Transverse colon (tissue), 4 donors: Measurements from ENCODE around the gene PDE8B.

Experiments used
- POLR2A ChIP-seq: fragments of 450-650 bp; IDR thresholded peaks from one replicate; pipeline ENCODE4 v1.6.1; 2016; ENCODE audit warnings: antibody characterized with exemption, mild to moderate bottlenecking, moderate library complexity
- POLR2AphosphoS5 ChIP-seq, 3 donors: sonication (generic); formaldehyde crosslinking; IDR thresholded peaks; one replicate each; pipeline ENCODE4 v1.6.1; 2016; ENCODE audit warnings: antibody characterized with exemption in 3 of 3
- TF ChIP-seq, protein P1 (sequence below), 5 experiments: fragments of 200-600 bp in 3 of 5; fragments of 450-650 bp in 2 of 5; sonication (generic) in 3 of 5; IDR thresholded peaks; 1 replicate in 2 of 5; 2 replicates in 3 of 5; pipeline ENCODE4 v1.5.1; 2016 to 2017; ENCODE audit warnings: antibody characterized with exemption in 5 of 5, inconsistent platforms in 3 of 5, mild to moderate bottlenecking in 2 of 5, moderate library complexity in 1 of 5

DNA sequence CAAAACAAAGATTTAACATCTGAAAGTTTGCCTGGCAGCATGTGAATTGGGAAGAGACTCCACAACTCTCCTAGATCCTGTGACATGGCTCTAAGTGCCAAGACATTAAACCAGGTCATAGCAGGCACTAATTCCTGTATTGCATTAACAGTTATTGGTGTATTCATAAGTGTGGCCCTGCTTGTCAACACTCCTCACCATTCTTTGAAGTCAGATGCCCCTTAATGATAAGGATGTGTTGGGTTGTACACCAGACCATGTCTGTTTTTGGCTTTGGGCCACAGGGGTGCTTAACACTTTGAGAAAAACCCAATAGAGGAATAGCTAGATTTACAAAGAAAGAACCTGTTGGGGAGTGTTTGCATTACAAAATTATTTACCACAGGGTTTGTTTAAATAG lies 43.4 kb upstream of the PDE8B start:
- TF ChIP-seq, protein P1, sequence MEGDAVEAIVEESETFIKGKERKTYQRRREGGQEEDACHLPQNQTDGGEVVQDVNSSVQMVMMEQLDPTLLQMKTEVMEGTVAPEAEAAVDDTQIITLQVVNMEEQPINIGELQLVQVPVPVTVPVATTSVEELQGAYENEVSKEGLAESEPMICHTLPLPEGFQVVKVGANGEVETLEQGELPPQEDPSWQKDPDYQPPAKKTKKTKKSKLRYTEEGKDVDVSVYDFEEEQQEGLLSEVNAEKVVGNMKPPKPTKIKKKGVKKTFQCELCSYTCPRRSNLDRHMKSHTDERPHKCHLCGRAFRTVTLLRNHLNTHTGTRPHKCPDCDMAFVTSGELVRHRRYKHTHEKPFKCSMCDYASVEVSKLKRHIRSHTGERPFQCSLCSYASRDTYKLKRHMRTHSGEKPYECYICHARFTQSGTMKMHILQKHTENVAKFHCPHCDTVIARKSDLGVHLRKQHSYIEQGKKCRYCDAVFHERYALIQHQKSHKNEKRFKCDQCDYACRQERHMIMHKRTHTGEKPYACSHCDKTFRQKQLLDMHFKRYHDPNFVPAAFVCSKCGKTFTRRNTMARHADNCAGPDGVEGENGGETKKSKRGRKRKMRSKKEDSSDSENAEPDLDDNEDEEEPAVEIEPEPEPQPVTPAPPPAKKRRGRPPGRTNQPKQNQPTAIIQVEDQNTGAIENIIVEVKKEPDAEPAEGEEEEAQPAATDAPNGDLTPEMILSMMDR (IDR thresholded peaks at IDR 0.05) = no peak
- TF ChIP-seq POLR2AphosphoS5 (IDR thresholded peaks at IDR 0.05) = no peak
- no peak for TF ChIP-seq POLR2A
